Sigmoid colon (tissue), 4 donors: ENCODE data around the gene USP40.

Source experiments
- EP300 ChIP-seq, 4 donors: sonication (generic); formaldehyde crosslinking; IDR thresholded peaks; one replicate each; pipeline ENCODE4 v1.6.1; 2017; ENCODE audit warnings: antibody characterized with exemption in 4 of 4
- POLR2A ChIP-seq, 2 donors: fragments of 450-650 bp; IDR thresholded peaks; one replicate each; pipeline ENCODE4 v1.6.1; 2016; ENCODE audit warnings: antibody characterized with exemption in 2 of 2, mild to moderate bottlenecking in 2 of 2, moderate library complexity in 2 of 2
- TF ChIP-seq, protein P1 (sequence below), 4 experiments: fragments of 450-650 bp in 3 of 4; fragments of 200-600 bp in 1 of 4; IDR thresholded peaks; one replicate each; pipeline ENCODE4 v1.5.1; 2016 to 2019; ENCODE audit warnings: antibody characterized with exemption in 4 of 4, mild to moderate bottlenecking in 3 of 4, moderate library complexity in 2 of 4

DNA sequence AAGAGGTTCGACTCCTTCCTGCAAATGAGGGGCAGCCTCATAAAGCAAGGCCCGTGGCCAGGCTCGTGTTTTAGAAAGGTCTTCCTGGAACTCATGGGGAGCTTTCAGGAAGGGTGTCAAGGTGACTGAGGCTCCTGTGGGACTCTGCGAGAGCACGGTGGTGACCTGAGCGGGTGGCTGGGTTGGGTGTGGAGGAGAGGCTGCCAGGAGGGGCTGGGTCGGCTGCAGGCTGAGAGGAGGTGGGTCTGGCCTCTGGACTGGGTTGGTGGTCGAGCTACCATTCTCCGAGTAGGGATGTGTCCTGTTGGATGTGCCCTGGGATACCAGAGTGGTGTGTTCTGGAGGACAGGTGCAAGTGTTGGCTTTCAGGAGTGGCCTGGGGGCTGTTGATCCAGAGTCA lies 125.9 kb downstream of the USP40 start:
- TF ChIP-seq, protein P1, sequence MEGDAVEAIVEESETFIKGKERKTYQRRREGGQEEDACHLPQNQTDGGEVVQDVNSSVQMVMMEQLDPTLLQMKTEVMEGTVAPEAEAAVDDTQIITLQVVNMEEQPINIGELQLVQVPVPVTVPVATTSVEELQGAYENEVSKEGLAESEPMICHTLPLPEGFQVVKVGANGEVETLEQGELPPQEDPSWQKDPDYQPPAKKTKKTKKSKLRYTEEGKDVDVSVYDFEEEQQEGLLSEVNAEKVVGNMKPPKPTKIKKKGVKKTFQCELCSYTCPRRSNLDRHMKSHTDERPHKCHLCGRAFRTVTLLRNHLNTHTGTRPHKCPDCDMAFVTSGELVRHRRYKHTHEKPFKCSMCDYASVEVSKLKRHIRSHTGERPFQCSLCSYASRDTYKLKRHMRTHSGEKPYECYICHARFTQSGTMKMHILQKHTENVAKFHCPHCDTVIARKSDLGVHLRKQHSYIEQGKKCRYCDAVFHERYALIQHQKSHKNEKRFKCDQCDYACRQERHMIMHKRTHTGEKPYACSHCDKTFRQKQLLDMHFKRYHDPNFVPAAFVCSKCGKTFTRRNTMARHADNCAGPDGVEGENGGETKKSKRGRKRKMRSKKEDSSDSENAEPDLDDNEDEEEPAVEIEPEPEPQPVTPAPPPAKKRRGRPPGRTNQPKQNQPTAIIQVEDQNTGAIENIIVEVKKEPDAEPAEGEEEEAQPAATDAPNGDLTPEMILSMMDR (IDR thresholded peaks at IDR 0.05) = no peak
- no peak for TF ChIP-seq POLR2A (IDR thresholded peaks at IDR 0.05)
- TF ChIP-seq EP300 (IDR thresholded peaks at IDR 0.05) = no peak
